DMS 273 (cell line): ENCODE results near the gene PDIA5.

Experiments used
- DNase-seq: peaks from one replicate; lab custom pipeline; 2025; ENCODE audit not compliant: unreplicated experiment; lab: John Stamatoyannopoulos, UW

The PDIA5 gene

GRCh38 chr3:123039178-123039577 is 27.6 kb upstream of the PDIA5 start:
- DNase-seq = no peak

GRCh38 chr3:123042413-123042812 is 24.4 kb upstream of the PDIA5 start:
- DNase-seq = peak; percentile 84

- no peak for DNase-seq
These were observed 21.7 kb upstream of the PDIA5 start for GRCh38 chr3:123044981-123045763.

GRCh38 chr3:123046262-123047061 is 20.4 kb upstream of the PDIA5 start:
- DNase-seq = no peak

- no peak for DNase-seq
These were observed 19.8 kb upstream of the PDIA5 start for GRCh38 chr3:123047062-123047319.

GRCh38 chr3:123048480-123049237 is 18.2 kb upstream of the PDIA5 start:
- no peak for DNase-seq

GRCh38 chr3:123050666-123051065 is 16.2 kb upstream of the PDIA5 start:
- DNase-seq = no peak

- no peak for DNase-seq
These were observed 13.7 kb upstream of the PDIA5 start for GRCh38 chr3:123053107-123053506.

- no peak for DNase-seq
These were observed 12.6 kb upstream of the PDIA5 start for GRCh38 chr3:123054109-123054778.

- no peak for DNase-seq
These were observed 11.9 kb upstream of the PDIA5 start for GRCh38 chr3:123054931-123055330.

GRCh38 chr3:123055352-123055751 is 11.5 kb upstream of the PDIA5 start:
- DNase-seq = peak; percentile 28

- no peak for DNase-seq
These were observed 8.3 kb upstream of the PDIA5 start for GRCh38 chr3:123058505-123058904.

- no peak for DNase-seq
These were observed 6.8 kb upstream of the PDIA5 start for GRCh38 chr3:123060054-123060453.

- DNase-seq = no peak
These were observed 5.0 kb upstream of the PDIA5 start for GRCh38 chr3:123061856-123062255.

GRCh38 chr3:123063034-123063433 is 3.8 kb upstream of the PDIA5 start:
- no peak for DNase-seq

GRCh38 chr3:123064506-123064905 is 2.3 kb upstream of the PDIA5 start:
- no peak for DNase-seq

- DNase-seq = no peak
These were observed 1.9 kb upstream of the PDIA5 start for GRCh38 chr3:123064914-123065313.

- no peak for DNase-seq
These were observed 278 bp upstream of the PDIA5 start for GRCh38 chr3:123066599-123066895.

GRCh38 chr3:123067689-123068600 is 1.1 kb downstream of the PDIA5 start:
- peak; percentile 79 for DNase-seq

- no peak for DNase-seq
These were observed 2.0 kb downstream of the PDIA5 start for GRCh38 chr3:123068601-123069381.
